Body of pancreas (tissue), 4 donors: ENCODE measurements around the gene KCNK10.

ENCODE experiments used
- CTCF ChIP-seq, 7 experiments: fragments of 450-650 bp in 4 of 7; fragments of 200-600 bp in 3 of 7; sonication (generic) in 3 of 7; IDR thresholded peaks; one replicate each; pipeline ENCODE4 v1.5.1; 2016 to 2019; ENCODE audit warnings: antibody characterized with exemption in 7 of 7
- POLR2A ChIP-seq, 3 donors: fragments of 450-650 bp; IDR thresholded peaks; one replicate each; pipeline ENCODE4 v1.6.1; 2016; ENCODE audit warnings: antibody characterized with exemption in 3 of 3, mild to moderate bottlenecking in 2 of 3

GRCh38 chr14:88232771-88233170 lies 90.3 kb downstream of the KCNK10 start:
- no peak for TF ChIP-seq CTCF (IDR thresholded peaks at IDR 0.05)
- TF ChIP-seq POLR2A (IDR thresholded peaks at IDR 0.05), result no peak
